SU-DHL-6 (cell line): ENCODE data around the gene LRCH3.

ENCODE experiments used
- EZH2phosphoT487 ChIP-seq: fragments of 200-600 bp; sonication (generic), shearing (Covaris generic); conservative IDR thresholded peaks from 2 replicates; pipeline ENCODE4 v1.6.1; 2018; ENCODE audit warnings: mild to moderate bottlenecking, antibody characterized with exemption, low read length, moderate library complexity, mixed read lengths
- TF ChIP-seq, protein P1 (sequence below): fragments of 200-600 bp; sonication (generic); IDR thresholded peaks from one replicate; pipeline ENCODE4 v1.5.1; 2017; ENCODE audit warnings: antibody characterized with exemption, mild to moderate bottlenecking, low read length, moderate library complexity; ENCODE audit not compliant: insufficient read depth, poor library complexity, severe bottlenecking

DNA sequence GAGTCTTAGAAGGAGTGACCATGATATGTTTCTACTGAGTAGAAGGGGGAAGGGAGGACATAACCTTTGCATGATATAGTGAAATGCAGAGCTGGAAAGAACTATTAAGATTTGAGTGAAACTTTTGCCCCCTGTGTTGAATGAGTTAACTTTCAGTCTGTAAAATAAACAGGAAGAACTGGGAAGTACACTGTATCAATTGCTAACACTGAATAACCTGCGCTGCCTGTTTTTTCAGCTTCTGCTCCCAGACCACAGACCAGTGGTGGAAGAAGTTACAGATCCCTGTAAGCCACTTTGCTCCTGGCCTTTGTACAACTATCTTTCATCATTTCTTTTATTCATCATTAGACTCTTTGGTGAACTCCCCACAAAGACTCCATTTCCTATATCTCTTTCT, 3.6 kb upstream of the LRCH3 start:
- TF ChIP-seq, protein P1, sequence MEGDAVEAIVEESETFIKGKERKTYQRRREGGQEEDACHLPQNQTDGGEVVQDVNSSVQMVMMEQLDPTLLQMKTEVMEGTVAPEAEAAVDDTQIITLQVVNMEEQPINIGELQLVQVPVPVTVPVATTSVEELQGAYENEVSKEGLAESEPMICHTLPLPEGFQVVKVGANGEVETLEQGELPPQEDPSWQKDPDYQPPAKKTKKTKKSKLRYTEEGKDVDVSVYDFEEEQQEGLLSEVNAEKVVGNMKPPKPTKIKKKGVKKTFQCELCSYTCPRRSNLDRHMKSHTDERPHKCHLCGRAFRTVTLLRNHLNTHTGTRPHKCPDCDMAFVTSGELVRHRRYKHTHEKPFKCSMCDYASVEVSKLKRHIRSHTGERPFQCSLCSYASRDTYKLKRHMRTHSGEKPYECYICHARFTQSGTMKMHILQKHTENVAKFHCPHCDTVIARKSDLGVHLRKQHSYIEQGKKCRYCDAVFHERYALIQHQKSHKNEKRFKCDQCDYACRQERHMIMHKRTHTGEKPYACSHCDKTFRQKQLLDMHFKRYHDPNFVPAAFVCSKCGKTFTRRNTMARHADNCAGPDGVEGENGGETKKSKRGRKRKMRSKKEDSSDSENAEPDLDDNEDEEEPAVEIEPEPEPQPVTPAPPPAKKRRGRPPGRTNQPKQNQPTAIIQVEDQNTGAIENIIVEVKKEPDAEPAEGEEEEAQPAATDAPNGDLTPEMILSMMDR, result no peak
- TF ChIP-seq EZH2phosphoT487, result no peak
